GM12878 (cell line): Measurements from ENCODE around the gene TIAM1.

Experiments
- CBFB ChIP-seq: IDR thresholded peaks from 2 replicates; pipeline ENCODE4 v1.6.1; 2016; ENCODE audit warnings: antibody characterized with exemption, low read depth
- EZH2 ChIP-seq: IDR thresholded peaks from 2 replicates; pipeline ENCODE4 v1.6.1; 2012; ENCODE audit warnings: low read depth, mild to moderate bottlenecking, control low read depth, inconsistent platforms, low read length, borderline replicate concordance; ENCODE audit not compliant: control insufficient read depth
- JUNB ChIP-seq: IDR thresholded peaks from 2 replicates; pipeline ENCODE4 v1.6.1; 2016; ENCODE audit warnings: antibody characterized with exemption, mild to moderate bottlenecking
- NR2C2 ChIP-seq: IDR thresholded peaks from 2 replicates; pipeline ENCODE4 v1.6.1; 2011; ENCODE audit warnings: borderline replicate concordance, low read depth; ENCODE audit not compliant: control insufficient read depth, insufficient read length
- NRF1 ChIP-seq: conservative IDR thresholded peaks from 2 replicates; pipeline ENCODE4 v1.6.1; 2011; ENCODE audit warnings: mild to moderate bottlenecking, low read depth, low read length, improper control_type of control experiment
- POLR2A ChIP-seq: IDR thresholded peaks from 2 replicates; pipeline ENCODE4 v1.6.1; 2011; ENCODE audit warnings: low read depth, mild to moderate bottlenecking, low read length
- POLR2AphosphoS5 ChIP-seq: IDR thresholded peaks from 2 replicates; pipeline ENCODE4 v1.6.1; 2011; ENCODE audit warnings: mild to moderate bottlenecking, low read length, inconsistent platforms
- RAD21 ChIP-seq: IDR thresholded peaks from 2 replicates; pipeline ENCODE4 v1.6.1; 2011; ENCODE audit warnings: mild to moderate bottlenecking, low read depth, low read length, moderate library complexity; ENCODE audit not compliant: insufficient read depth
- TF ChIP-seq, protein P1 (sequence below), 3 experiments: IDR thresholded peaks in 2 of 3; conservative IDR thresholded peaks in 1 of 3; 2 replicates each; pipeline ENCODE4 v1.5.1; 2011; ENCODE audit warnings: low read depth in 3 of 3, low read length in 3 of 3, mild to moderate bottlenecking in 3 of 3, control low read depth in 2 of 3, moderate library complexity in 2 of 3, inconsistent platforms in 1 of 3, mixed read lengths in 1 of 3; ENCODE audit not compliant: control insufficient read depth in 2 of 3, insufficient read depth in 1 of 3; ENCODE audit errors: extremely low read depth in 1 of 3
- TF ChIP-seq, protein P2 (sequence below): fragments of 450-650 bp; IDR thresholded peaks from 2 replicates; pipeline ENCODE4 v1.6.1; 2018; ENCODE audit warnings: mild to moderate bottlenecking, low read depth, moderate library complexity; ENCODE audit not compliant: partially characterized antibody
- TF ChIP-seq, protein P3 (sequence below): fragments of 450-650 bp; IDR thresholded peaks from 2 replicates; pipeline ENCODE4 v1.6.1; 2014; ENCODE audit warnings: mild to moderate bottlenecking
- TF ChIP-seq, protein P4 (sequence below): IDR thresholded peaks from 2 replicates; pipeline ENCODE4 v1.6.1; 2012; ENCODE audit warnings: mild to moderate bottlenecking, low read depth, low read length

DNA sequence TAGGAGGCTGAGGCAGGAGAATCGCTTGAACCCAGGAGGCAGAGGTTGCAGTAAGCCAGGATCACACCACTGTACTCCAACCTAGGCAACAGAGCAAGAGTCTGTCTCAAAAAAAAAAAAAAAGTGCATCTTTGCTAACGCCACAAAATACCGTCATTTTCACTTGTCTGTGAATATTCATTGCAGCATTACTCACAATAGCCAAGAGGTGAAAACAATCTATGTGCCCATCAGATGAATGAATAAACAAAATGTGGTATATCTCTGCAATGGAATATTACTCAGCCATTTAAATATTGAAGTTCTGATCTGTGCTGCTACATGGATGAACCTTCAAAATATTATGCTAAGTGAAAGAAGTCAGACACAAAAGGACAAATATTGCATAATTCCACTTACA, 7.9 kb upstream of the TIAM1 start:
- no peak for TF ChIP-seq POLR2AphosphoS5
- no peak for TF ChIP-seq CBFB
- TF ChIP-seq EZH2, result no peak
- TF ChIP-seq JUNB, result no peak
- TF ChIP-seq RAD21, result no peak
- TF ChIP-seq, protein P1, sequence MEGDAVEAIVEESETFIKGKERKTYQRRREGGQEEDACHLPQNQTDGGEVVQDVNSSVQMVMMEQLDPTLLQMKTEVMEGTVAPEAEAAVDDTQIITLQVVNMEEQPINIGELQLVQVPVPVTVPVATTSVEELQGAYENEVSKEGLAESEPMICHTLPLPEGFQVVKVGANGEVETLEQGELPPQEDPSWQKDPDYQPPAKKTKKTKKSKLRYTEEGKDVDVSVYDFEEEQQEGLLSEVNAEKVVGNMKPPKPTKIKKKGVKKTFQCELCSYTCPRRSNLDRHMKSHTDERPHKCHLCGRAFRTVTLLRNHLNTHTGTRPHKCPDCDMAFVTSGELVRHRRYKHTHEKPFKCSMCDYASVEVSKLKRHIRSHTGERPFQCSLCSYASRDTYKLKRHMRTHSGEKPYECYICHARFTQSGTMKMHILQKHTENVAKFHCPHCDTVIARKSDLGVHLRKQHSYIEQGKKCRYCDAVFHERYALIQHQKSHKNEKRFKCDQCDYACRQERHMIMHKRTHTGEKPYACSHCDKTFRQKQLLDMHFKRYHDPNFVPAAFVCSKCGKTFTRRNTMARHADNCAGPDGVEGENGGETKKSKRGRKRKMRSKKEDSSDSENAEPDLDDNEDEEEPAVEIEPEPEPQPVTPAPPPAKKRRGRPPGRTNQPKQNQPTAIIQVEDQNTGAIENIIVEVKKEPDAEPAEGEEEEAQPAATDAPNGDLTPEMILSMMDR (IDR thresholded peaks at IDR 0.05 in 2 of 3, conservative IDR thresholded peaks at IDR 0.05 in 1 of 3; ENCODE audit: control insufficient read depth in 2 of 3, extremely low read depth in 1 of 3, insufficient read depth in 1 of 3, low read depth in 3 of 3, low read length in 3 of 3), result no peak
- TF ChIP-seq, protein P2, sequence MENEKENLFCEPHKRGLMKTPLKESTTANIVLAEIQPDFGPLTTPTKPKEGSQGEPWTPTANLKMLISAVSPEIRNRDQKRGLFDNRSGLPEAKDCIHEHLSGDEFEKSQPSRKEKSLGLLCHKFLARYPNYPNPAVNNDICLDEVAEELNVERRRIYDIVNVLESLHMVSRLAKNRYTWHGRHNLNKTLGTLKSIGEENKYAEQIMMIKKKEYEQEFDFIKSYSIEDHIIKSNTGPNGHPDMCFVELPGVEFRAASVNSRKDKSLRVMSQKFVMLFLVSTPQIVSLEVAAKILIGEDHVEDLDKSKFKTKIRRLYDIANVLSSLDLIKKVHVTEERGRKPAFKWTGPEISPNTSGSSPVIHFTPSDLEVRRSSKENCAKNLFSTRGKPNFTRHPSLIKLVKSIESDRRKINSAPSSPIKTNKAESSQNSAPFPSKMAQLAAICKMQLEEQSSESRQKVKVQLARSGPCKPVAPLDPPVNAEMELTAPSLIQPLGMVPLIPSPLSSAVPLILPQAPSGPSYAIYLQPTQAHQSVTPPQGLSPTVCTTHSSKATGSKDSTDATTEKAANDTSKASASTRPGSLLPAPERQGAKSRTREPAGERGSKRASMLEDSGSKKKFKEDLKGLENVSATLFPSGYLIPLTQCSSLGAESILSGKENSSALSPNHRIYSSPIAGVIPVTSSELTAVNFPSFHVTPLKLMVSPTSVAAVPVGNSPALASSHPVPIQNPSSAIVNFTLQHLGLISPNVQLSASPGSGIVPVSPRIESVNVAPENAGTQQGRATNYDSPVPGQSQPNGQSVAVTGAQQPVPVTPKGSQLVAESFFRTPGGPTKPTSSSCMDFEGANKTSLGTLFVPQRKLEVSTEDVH, result no peak
- no peak for TF ChIP-seq POLR2A
- no peak for TF ChIP-seq NRF1
- TF ChIP-seq, protein P3, sequence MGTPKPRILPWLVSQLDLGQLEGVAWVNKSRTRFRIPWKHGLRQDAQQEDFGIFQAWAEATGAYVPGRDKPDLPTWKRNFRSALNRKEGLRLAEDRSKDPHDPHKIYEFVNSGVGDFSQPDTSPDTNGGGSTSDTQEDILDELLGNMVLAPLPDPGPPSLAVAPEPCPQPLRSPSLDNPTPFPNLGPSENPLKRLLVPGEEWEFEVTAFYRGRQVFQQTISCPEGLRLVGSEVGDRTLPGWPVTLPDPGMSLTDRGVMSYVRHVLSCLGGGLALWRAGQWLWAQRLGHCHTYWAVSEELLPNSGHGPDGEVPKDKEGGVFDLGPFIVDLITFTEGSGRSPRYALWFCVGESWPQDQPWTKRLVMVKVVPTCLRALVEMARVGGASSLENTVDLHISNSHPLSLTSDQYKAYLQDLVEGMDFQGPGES, result no peak
- TF ChIP-seq, protein P4, sequence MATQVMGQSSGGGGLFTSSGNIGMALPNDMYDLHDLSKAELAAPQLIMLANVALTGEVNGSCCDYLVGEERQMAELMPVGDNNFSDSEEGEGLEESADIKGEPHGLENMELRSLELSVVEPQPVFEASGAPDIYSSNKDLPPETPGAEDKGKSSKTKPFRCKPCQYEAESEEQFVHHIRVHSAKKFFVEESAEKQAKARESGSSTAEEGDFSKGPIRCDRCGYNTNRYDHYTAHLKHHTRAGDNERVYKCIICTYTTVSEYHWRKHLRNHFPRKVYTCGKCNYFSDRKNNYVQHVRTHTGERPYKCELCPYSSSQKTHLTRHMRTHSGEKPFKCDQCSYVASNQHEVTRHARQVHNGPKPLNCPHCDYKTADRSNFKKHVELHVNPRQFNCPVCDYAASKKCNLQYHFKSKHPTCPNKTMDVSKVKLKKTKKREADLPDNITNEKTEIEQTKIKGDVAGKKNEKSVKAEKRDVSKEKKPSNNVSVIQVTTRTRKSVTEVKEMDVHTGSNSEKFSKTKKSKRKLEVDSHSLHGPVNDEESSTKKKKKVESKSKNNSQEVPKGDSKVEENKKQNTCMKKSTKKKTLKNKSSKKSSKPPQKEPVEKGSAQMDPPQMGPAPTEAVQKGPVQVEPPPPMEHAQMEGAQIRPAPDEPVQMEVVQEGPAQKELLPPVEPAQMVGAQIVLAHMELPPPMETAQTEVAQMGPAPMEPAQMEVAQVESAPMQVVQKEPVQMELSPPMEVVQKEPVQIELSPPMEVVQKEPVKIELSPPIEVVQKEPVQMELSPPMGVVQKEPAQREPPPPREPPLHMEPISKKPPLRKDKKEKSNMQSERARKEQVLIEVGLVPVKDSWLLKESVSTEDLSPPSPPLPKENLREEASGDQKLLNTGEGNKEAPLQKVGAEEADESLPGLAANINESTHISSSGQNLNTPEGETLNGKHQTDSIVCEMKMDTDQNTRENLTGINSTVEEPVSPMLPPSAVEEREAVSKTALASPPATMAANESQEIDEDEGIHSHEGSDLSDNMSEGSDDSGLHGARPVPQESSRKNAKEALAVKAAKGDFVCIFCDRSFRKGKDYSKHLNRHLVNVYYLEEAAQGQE, result no peak
- TF ChIP-seq NR2C2, result no peak
